Activated CD8-positive, alpha-beta memory T cell treated with anti-CD3 and anti-CD28 coated beads, Interleukin-2, amount 50 U/mL, for 24 hours (primary cell): ENCODE data around the gene SLC25A33.

ENCODE experiments used
- DNase-seq: peaks from one replicate; pipeline ENCODE4 v3.0.0-alpha.2; 2020; ENCODE audit errors: extremely low read depth

SLC25A33 gene

DNA sequence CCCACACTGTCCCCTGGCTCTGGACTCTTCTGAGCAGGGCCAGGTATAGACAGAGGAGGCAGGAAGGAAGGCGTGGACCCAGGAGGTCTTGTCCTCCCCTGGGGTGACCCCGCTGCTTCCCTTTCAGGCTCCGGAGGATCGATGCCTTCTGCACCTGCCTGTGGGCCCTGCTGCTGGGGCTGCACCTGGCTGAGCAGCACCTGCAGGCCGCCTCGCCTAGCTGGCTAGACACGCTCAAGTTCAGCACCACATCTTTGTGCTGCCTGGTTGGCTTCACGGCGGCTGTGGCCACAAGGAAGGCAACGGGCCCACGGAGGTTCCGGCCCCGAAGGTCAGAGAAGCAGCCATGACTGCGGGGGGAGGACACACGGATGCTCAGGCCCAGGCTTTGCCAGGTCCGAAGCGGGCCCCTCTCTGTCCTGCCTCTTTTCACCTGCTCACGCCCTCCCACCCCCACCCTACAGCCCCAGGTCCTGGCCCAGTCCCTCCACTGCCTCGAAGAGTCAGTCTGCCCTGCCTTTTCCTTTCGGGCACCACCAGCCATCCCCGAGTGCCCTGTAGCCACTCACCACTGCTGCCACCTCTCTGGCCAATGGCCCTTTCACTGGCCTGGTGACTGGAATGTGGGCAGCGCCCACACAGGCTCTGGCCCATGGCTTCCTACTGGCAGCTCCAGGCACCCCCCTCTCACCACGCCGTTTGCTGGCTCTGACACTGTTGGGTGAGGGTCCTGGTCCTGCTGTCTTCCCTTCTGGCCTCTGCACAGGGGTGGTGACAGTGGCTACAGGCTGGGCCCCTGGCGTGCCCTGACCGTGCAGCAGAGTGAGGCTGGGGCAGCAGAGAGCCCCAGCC, 62.9 kb downstream of the SLC25A33 start:
- DNase-seq, result no peak

DNA sequence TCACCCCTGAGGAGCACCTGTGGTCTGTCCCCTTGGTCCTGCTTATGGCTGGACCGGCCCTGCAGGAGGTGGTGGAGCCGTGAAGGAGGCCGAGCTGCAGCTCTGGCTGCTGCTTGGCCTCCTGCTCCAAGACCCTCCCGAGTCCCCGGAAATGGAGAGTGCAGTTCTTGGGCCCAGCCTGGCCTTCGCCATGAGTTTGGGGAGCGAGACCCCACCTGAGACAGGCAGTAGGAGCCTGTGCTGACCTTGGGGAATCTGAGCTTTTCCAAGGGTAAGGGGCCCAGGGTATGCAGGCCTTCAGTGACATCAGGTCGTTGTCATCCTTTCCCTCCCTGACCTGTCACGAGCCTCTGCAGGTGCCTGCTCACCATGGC, 63.5 kb downstream of the SLC25A33 start:
- DNase-seq, result no peak

DNA sequence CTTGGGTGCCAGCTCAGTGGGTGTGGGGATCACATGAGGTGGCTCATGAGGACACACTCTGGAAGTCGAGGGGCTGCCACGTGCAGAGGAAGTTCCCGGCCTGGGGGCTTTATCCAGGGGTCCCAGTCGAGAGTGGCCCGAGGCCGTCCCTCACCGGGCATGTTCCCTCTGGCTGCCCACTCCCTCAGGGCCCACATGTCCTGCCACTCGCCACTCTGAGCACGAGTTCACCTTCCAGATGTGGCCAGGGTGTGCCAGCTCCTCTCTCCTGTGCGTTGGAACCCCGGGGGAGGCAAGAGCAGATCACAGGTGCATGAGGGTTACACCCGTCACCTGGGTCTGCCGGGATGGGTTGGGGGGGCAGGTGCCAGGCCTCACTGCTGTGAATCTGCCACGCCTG, 64.0 kb downstream of the SLC25A33 start:
- no peak for DNase-seq

DNA sequence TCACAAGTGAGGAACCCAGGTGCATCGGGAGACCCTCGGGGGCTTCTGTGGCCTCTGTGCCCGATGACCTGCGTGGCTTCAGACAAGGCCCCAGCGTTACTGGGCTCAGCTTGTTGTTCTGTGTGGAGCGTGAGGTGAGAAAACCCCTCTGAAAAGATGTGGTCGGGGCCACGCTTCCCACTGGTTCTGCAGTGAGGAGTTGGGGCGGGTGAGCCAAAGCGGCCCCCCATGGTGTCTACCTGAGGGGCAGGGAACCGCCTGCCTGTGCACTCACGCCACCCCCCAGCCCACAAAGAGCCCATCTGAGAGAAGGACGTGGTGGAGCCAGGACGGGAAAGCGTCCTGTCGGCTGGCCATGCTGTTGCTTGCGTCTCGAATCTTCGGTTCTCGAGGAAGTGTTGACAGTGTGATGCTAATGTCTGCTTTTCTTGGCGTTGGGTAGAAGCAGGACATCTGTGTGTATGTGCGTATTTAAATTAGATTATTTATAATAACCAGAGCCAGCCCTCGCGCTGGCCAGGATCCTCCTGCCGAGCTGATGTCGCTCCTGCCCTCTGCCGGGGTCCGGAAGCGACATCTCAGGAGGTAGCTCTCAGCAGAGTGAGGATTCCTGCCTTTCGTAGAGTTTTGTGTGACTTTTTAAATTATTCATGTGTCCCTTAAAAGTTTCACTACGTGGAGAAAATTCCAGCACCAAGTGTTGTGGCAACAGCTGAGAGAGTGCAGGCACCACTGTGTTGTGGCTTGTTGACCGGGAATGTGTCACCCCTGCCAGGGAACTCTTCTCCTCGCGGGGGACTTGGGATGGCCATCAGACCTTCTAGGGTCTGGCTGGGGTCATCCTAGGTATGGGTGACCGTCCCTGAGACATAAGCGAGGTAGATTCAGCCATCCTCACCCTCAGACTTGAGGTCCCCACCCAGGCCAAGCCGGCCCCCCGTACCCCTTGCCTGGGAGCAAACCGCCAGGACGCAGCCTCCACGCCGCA, 64.8 kb downstream of the SLC25A33 start:
- DNase-seq, result no peak

DNA sequence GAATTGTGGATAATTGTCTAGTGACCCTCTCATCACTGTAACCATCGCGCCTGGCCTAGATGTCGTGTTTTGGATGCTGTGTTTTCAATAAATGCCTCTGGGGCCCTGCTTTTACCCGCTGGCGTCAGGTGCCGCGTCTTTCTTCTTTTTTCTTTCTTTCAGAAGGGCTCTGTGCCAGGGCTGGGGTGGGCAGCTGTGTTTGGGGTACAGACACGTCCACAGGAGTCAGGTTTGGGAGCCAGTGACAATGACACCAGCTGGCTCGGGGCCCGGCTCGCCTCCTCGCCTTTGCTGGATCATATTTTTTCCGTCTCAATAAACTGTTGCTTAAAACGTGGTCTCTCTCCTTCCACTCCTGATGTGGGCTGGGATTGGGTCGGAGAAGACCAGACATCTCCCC, 65.6 kb downstream of the SLC25A33 start:
- DNase-seq, result no peak

DNA sequence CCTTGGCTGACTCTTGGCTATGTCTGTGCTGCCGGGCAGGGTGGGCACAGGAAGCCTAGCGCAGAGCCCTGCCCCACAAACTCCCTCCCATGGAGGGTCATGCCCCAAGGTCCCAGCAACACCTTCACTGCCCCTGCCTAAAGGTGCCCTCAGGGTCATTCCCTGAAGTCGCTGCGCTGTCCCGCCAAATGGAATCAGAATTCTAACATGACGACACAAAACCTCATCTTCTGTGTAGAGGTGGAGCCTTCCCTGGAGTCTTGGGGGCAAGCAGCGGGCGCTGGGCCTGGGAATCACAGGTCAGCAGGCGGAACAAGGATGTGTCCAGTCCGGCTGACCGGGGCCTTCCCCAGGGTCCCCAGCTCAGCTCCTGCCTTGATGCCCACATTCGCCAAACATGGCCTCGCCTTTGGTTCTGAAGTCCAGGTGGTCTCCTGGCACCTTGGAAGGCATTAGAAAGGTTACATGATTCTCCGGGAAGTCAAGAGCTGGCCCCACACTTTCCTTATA, 66.7 kb downstream of the SLC25A33 start:
- no peak for DNase-seq

DNA sequence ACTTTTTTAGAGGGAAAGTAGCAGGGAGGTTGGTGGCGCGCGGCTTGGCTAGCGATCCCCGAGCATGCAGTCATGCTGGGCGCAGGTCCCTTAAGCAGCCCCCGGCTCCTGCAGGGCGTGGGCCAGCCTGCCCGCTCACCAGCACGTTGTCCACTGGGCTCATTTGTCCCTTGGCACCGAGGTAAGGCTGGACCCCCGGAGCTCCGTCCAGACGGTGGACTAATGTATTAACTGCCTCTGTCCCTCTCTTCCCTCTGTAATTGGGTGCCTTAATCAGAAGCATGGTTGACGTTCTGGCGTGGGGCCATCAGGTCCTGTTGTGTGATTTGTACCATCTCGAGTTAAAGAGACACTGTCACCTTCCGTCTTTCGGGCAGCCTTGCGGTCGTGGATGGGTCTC, 67.2 kb downstream of the SLC25A33 start:
- DNase-seq, result no peak

DNA sequence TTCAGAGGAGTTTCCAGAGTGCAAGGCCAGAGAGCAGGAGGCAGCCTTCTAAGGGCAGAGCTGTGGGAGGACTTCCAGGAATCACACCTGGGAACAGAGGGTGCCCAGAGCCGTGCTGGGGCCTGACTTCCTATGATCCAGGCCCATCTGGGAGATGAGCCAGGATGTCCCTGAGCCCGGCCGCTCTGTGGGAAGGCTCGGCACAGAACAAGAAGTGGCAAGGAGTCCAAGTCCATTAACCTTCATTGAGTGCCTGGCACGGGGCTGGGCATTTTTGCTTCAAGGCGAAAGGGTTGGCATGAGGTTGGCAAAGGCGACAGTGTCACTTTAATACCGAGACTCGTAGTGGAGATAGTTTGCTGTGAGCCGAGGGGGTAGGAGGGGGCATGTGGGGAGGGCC, 67.7 kb downstream of the SLC25A33 start:
- DNase-seq, result no peak

DNA sequence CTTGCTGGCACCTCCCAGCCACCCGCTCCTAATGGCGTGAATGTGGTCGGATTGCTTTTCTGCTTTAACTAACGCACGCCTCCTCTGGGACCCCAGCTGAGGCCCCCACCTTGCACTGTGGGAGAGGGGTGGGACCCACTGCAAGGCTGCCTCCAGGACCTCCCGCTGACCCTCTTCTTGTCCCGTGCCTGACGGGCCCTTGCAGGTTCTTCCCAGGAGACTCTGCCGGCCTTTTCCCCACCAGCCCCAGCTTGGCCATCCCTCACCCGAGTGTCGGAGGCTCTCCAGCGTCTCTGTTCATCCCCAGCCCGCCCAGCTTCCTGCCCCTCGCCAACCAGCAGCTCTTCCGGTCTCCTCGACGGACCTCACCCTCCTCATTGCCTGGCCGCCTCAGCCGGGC, 68.1 kb downstream of the SLC25A33 start:
- no peak for DNase-seq

DNA sequence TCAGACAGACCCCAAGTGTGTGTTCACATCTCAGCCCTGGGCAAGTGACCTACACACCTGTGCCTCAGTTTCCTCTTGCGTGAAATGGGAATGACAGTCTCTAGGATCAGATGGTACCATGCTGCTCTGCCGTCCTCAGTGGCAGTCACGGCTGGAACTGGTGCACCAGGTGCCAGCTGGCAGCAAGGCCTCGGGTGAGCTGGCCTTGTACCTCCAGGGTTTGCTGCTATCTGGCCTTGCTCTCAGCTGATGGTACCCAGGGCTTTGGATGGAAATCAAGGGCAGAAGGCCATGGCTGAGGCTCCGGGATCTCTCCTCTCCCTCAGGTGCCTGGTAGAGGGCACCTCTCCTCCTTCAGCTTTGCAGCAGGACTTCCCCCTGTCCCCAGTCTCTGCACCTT, 70.7 kb downstream of the SLC25A33 start:
- DNase-seq, result no peak

DNA sequence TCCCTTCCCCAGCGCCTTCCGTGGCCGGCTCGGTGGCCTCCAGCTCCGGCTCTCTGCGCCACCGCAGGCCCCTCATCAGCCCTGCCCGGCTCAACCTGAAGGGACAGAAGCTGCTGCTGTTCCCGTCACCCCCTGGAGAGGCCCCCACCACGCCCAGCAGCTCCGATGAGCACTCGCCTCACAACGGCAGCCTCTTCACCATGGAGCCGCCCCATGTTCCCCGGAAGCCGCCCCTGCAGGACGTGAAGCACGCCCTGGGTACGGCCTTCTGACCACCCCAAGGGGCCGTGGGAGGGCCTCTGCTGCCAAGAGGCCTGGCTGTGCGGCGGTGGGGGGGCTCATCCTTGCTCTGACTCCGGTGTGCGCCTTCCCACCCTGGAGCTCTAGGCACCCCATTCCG, 71.3 kb downstream of the SLC25A33 start:
- DNase-seq, result no peak

DNA sequence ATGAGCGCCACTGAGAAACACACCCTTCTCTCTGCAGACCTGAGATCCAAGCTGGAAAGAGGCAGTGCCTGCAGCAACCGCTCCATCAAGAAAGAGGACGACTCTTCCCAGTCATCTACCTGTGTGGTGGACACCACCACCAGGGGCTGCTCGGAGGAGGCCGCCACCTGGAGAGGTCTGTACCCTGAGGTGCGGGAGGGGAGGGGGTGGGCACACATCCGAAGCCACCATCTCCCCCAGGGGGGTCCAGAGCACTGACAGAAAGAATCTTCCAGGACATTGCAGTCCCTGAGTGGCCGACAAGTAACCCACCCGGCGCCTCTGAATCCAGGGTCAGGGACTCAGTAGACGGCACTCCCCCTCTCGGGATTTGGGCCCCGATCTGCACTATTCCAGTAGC, 72.5 kb downstream of the SLC25A33 start:
- no peak for DNase-seq

DNA sequence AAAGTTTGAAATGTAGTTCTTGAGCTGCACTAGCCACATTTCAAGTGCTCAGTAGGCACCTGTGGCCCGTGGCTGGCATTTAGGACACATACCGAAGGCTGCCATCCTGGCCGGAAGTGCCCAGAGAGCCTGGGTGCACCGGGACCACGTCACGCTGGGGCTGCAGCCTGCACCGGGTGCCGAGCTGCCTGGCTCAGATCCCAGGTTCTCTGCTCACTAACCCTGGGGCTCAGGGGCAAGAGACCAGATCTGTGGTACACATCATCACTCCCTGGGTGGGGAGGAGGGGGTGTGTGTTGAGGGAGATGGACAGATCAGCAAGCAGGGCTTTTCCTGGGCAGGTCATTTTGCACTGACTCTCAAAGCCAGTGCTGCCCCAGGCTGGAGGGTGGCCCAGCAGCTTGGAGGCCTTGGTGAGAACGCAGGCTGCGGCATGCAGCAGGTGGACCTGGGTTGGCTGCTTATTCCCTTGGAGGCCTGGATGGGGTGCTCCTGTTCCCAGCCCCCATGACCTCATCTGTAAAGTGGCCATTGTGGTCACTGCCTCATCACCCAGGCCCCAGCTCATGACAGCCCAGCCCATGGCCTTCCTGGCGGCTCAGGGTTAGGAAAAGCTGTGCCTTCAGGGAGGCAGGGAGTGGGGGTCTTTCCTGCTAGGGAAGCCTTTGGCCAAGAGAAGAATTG, 73.0 kb downstream of the SLC25A33 start:
- DNase-seq, result no peak

DNA sequence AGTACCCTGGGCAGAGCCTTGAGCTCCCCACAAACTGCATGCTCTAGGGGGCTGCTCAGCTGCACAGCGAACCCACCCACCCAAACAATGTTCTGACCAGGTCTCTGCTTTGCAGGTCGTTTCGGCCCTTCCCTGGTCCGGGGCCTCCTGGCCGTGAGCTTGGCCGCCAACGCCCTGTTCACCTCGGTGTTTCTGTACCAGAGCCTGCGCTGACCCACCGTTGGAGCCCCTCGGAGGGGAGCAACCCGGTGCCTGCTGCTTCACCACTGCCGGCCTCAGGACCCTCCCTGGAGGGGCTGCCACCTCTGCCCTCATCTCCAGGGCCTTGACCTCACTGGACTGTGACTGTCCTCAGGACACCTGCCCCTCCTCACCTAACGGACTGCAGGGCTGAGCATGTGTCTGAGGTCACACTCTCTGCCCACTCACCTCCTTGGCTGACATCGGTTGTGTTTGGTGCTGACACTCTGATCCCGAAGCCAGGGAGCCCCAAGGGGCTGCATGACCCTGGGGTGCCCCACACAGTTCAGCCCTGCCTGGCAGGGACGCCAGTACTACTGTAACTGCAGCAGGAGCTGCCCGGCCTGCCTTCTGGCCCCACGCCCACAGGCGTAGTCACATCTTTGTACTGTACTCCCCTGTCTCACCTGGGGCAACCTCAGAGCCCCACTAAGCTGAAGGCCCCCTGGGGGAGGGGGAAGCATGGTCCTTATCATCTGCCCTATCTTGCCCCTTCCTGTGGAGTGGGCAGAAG, 73.8 kb downstream of the SLC25A33 start:
- DNase-seq, result no peak

DNA sequence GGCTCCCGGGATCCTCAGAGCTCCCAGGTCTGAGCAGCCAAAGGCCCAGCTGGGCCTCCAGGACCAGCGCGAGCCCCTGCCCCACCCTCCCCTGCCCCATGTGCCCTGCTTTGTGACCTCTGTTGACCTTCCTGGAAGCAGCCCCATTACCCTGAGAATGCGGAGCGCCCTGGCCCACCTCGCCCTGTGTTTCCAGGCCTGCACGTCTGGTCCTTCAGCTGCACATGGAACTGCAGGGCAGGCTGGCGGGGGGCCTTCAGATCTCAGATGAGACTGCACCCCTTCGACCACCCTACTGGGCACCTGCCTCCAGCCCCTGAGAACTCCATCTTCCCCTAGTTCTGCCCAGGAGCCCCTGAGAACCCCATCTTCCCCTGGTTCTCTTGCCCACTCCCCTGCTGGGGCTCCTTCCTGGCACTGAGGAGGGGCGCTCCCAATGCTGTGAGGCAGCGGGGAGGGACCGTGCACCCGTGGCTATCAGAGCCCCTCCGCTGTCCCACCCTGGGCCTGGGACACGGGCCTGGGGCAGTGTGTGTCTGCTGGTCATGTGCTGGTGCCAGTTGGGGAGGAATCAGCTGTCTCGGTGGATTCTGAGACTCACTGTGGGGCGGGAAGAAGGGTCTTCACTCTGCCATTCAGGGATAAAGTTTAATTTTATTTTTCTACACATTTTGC, 74.5 kb downstream of the SLC25A33 start:
- no peak for DNase-seq

DNA sequence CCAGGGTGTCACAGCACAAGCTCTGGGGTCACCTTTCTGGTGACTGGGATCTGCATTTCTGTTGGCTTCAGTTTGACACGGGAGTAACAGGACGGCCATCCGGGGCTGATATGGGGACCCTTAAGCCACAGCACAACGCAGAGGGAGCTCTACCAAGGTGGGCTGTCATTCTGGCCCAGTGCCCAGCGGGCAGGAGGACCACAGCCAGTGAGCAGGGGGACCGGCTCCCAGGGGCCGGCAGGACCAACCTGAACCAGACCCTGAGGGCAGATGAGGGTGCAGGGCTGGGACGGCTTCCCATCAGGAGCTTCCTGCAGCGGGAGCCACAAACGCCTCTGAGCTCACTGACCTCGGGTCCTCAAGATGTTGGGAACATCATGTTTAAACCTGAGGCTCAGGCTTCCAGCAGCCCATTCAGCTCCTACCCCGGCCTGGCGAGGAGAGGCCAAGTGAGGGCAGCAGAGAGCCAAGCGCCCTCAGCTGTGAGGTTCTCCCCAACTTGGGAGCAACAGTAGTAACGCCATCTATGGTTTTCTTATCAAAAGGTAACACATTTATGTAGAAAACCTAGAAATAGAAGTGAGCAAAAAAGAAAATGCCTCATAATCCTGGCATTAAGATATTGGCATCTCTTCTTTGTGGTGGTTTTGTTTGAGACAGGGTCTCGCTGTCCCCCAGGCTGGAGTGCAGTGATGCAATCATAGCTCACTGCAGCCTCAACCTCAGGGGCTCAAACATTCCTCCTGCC, 76.2 kb downstream of the SLC25A33 start:
- no peak for DNase-seq

DNA sequence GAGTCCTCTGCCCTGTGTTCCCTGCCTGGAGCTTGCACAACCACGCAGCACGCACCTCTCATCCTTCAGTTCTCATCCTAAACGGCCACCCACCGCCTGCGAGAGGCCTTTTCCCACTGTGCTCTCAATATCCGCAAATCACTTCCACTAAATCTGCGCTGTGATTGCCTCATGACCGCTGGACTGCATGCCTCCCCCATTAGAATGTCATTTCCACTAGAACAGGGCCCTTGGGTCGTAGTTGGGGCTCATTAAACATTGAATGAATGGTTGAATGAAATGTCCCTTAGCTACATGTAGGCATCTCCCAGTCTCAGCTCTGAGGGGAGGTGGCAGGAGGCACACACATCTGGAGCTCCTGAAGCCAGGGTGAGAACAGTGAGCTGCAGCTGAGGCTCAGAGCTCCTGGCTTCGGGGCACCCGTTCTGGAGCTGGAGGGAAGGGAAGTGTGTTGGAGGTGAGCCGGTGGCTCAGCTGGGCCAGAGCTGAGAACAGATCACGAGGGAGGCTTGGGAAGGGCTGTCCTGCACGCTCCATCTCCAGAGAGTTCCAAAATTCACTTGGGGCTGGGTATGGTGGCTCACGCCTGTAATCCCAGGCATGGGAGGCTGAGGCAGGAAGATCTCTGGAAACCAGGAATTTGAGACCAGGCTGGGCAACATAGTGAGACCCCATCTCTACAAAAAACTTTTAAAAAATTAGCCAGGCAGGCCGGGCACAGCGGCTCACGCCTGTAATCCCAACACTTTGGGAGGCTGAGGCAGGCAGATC, 79.8 kb downstream of the SLC25A33 start:
- no peak for DNase-seq

DNA sequence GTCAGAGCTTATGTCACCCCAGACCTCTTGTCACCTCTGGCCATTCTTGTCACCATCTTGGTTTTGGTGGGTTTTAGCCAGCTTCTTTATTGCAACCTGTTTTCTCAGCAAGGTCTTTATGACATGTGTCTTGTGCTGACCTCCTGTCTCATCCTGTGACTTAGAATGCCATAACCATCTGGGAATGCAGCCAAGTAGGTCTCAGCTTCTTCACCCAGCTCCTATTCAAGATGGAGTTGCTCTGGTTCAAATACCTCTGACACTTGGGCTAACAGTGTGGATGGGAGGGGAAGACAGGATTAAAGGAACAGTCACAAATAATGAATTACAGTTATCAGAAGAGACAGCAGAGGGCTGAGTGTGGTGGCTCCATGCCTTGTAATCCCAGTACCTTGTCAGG, 81.8 kb downstream of the SLC25A33 start:
- DNase-seq, result no peak

DNA sequence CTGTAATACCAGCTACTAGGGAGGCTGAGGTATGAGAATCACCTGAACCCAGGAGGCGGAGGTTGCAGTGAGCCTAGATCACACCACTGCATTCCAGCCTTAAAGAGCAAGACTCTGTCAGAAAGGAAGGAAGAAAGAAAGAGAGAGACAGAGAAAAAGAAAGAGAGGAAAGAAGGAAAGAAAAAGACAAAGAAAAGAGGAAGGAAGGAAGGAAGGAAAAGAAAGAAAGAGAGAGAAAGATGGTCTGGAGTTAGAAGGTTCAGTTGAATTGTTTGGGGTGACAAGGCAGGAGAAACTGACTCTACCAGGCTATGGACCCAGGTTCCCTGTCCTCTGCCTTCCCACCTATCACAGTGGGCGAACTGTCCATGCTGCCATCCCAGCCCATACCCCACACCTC, 84.8 kb downstream of the SLC25A33 start:
- DNase-seq, result no peak
